ENCODE data around the gene NME8. TPM values are rescaled to one million over a fixed set of nuclear protein-coding genes. Genes with fewer than 3 reads are reported as not detected.

Gene NME8
- total RNA-seq, 1 experiment from 2014 or later = not detected

GRCh38 chr7:37916673-37917660 is 68.6 kb downstream of the NME8 start, which contains the start of gene SFRP4:
SFRP4 (minus strand) TSS chr7:37916817; CDS start chr7:37916537, 280 bp downstream.
- peak; percentile 86 to 91 for DNase-seq
- no peaks in the 10 kb centered on the region for H3K36me3 ChIP-seq
- H3K4me1 ChIP-seq = peaks cover 20% of the 10 kb centered on the region
- H3K9me3 ChIP-seq (replicated peaks) = no peaks in the 10 kb centered on the region
- H3K4me3 ChIP-seq = peak within 1 kb of the TSS; percentile 66
- H3K27me3 ChIP-seq = no peaks in the 10 kb centered on the region
- H3K27ac ChIP-seq = peak within 1 kb of the TSS; percentile 77

GRCh38 chr7:37918526-37918925 is 70.1 kb downstream of the NME8 start:
- DNase-seq = peak in 1 of 2 experiments; percentile 26
- no peaks in the 10 kb centered on the region for H3K36me3 ChIP-seq
- H3K4me3 ChIP-seq = no peak overlapping the region
- H3K27ac ChIP-seq = no peak overlapping the region
- peaks cover 22% of the 10 kb centered on the region for H3K4me1 ChIP-seq
- H3K27me3 ChIP-seq = no peaks in the 10 kb centered on the region
- H3K9me3 ChIP-seq (replicated peaks) = no peaks in the 10 kb centered on the region

GRCh38 chr7:37920305-37920848 is 72.0 kb downstream of the NME8 start, which contains the start of gene EPDR1:
EPDR1 (plus strand) TSS chr7:37920640; CDS start chr7:37920940, 300 bp downstream.
- H3K4me1 ChIP-seq = peaks cover 16% of the 10 kb centered on the region
- 0 out of 2 replicates have a peak, but pooled peaks cover 6% of the 10 kb centered on the region for H3K9me3 ChIP-seq (replicated peaks)
- no peaks in the 10 kb centered on the region for H3K36me3 ChIP-seq
- H3K27me3 ChIP-seq = no peaks in the 10 kb centered on the region
- H3K27ac ChIP-seq = peak within 1 kb of the TSS; percentile 70
- DNase-seq = peak; percentile 59 to 68
- peak within 1 kb of the TSS; percentile 82 for H3K4me3 ChIP-seq

GRCh38 chr7:37920849-37921805 is 72.7 kb downstream of the NME8 start:
- H3K4me3 ChIP-seq = peak overlapping the region; percentile 82

GRCh38 chr7:37921876-37922275 is 73.5 kb downstream of the NME8 start:
- Histone ChIP-seq H3K36me3 (no peaks in the 10 kb centered on the region), H3K27me3 (no peaks in the 10 kb centered on the region), H3K4me1 (peaks cover 13% of the 10 kb centered on the region), H3K9me3 (replicated peaks) (0 out of 2 replicates have a peak, but pooled peaks cover 9% of the 10 kb centered on the region), H3K27ac (peak overlapping the region; percentile 70; the same call in 1 of the 2 replicates), H3K4me3 (peak overlapping the region; percentile 82)
- no peak for DNase-seq

More at GRCh38 chr7:37920849-37921805, 72.7 kb downstream of the NME8 start:
- DNase-seq = peak; percentile 56 to 63
- H3K27me3 ChIP-seq = no peaks in the 10 kb centered on the region
- no peaks in the 10 kb centered on the region for H3K36me3 ChIP-seq
- H3K27ac ChIP-seq = peak overlapping the region; percentile 70
- H3K9me3 ChIP-seq (replicated peaks) = 0 out of 2 replicates have a peak, but pooled peaks cover 9% of the 10 kb centered on the region
- H3K4me1 ChIP-seq = peaks cover 13% of the 10 kb centered on the region

- H3K9me3 ChIP-seq (replicated peaks) = peaks cover 9% of the 10 kb centered on the region; the same call in 1 of the 2 replicates
- H3K27ac ChIP-seq = no peak overlapping the region
- H3K4me3 ChIP-seq = no peak overlapping the region
- no peaks in the 10 kb centered on the region for H3K27me3 ChIP-seq
- H3K36me3 ChIP-seq = no peaks in the 10 kb centered on the region
- DNase-seq = no peak
- H3K4me1 ChIP-seq = peaks cover 7% of the 10 kb centered on the region; the same call in 1 of the 2 replicates
Observed at GRCh38 chr7:37923996-37924395, 75.6 kb downstream of the NME8 start.

- peaks cover 9% of the 10 kb centered on the region; the same call in 1 of the 2 replicates for H3K9me3 ChIP-seq (replicated peaks)
- no peaks in the 10 kb centered on the region for H3K36me3 ChIP-seq
- DNase-seq = no peak
- H3K4me1 ChIP-seq = peaks cover 7% of the 10 kb centered on the region; the same call in 1 of the 2 replicates
- no peak overlapping the region for H3K4me3 ChIP-seq
- no peaks in the 10 kb centered on the region for H3K27me3 ChIP-seq
- no peak overlapping the region for H3K27ac ChIP-seq
Observed at GRCh38 chr7:37924491-37925041, 76.2 kb downstream of the NME8 start.

- Histone ChIP-seq H3K4me3 (no peak overlapping the region), H3K9me3 (replicated peaks) (peaks cover 9% of the 10 kb centered on the region; the same call in 1 of the 2 replicates), H3K36me3 (no peaks in the 10 kb centered on the region), H3K27me3 (no peaks in the 10 kb centered on the region), H3K4me1 (peaks cover 7% of the 10 kb centered on the region; the same call in 1 of the 2 replicates), H3K27ac (no peak overlapping the region)
- no peak for DNase-seq
Observed at GRCh38 chr7:37925620-37926019, 77.2 kb downstream of the NME8 start.

- no peak for DNase-seq
- no peaks in the 10 kb centered on the region for H3K36me3 ChIP-seq
- no peak overlapping the region for H3K4me3 ChIP-seq
- peaks cover 9% of the 10 kb centered on the region; the same call in 1 of the 2 replicates for H3K9me3 ChIP-seq (replicated peaks)
- H3K4me1 ChIP-seq = no peaks in the 10 kb centered on the region; the same call in 1 of the 2 replicates
- no peak overlapping the region for H3K27ac ChIP-seq
- H3K27me3 ChIP-seq = no peaks in the 10 kb centered on the region
Observed at GRCh38 chr7:37927773-37928444, 79.5 kb downstream of the NME8 start.

GRCh38 chr7:37928878-37929277 is 80.5 kb downstream of the NME8 start:
- H3K4me1 ChIP-seq = no peaks in the 10 kb centered on the region; the same call in 1 of the 2 replicates
- DNase-seq = no peak
- no peaks in the 10 kb centered on the region for H3K36me3 ChIP-seq
- no peak overlapping the region for H3K4me3 ChIP-seq
- H3K9me3 ChIP-seq (replicated peaks) = peaks cover 9% of the 10 kb centered on the region; the same call in 1 of the 2 replicates
- no peaks in the 10 kb centered on the region for H3K27me3 ChIP-seq
- H3K27ac ChIP-seq = no peak overlapping the region

GRCh38 chr7:37930226-37930948 is 82.0 kb downstream of the NME8 start:
- no peak overlapping the region for H3K27ac ChIP-seq
- no peak overlapping the region for H3K4me3 ChIP-seq
- peaks cover 3% of the 10 kb centered on the region; the same call in 1 of the 2 replicates for H3K9me3 ChIP-seq (replicated peaks)
- no peaks in the 10 kb centered on the region for H3K36me3 ChIP-seq
- no peaks in the 10 kb centered on the region for H3K27me3 ChIP-seq
- H3K4me1 ChIP-seq = no peaks in the 10 kb centered on the region; the same call in 1 of the 2 replicates
- no peak for DNase-seq

GRCh38 chr7:37932543-37932942 is 84.1 kb downstream of the NME8 start:
- Histone ChIP-seq H3K4me1 (no peaks in the 10 kb centered on the region; the same call in 1 of the 2 replicates), H3K27ac (no peak overlapping the region), H3K4me3 (no peak overlapping the region), H3K36me3 (no peaks in the 10 kb centered on the region), H3K9me3 (replicated peaks) (no peaks in the 10 kb centered on the region; the same call in 1 of the 2 replicates), H3K27me3 (no peaks in the 10 kb centered on the region)
- no peak for DNase-seq

Data from SJCRH30 (cell line).